Endometrium (tissue), 2 donors: Measurements from ENCODE around the gene DCLK3.

ENCODE experiments used
- FAIRE-seq: peaks from 2 replicates; lab custom pipeline; 2012; peaks lifted over from hg19 to GRCh38; lab: Jason Lieb, UNC
- donor health status: control.
- donor health status: control.

Gene DCLK3, protein sequence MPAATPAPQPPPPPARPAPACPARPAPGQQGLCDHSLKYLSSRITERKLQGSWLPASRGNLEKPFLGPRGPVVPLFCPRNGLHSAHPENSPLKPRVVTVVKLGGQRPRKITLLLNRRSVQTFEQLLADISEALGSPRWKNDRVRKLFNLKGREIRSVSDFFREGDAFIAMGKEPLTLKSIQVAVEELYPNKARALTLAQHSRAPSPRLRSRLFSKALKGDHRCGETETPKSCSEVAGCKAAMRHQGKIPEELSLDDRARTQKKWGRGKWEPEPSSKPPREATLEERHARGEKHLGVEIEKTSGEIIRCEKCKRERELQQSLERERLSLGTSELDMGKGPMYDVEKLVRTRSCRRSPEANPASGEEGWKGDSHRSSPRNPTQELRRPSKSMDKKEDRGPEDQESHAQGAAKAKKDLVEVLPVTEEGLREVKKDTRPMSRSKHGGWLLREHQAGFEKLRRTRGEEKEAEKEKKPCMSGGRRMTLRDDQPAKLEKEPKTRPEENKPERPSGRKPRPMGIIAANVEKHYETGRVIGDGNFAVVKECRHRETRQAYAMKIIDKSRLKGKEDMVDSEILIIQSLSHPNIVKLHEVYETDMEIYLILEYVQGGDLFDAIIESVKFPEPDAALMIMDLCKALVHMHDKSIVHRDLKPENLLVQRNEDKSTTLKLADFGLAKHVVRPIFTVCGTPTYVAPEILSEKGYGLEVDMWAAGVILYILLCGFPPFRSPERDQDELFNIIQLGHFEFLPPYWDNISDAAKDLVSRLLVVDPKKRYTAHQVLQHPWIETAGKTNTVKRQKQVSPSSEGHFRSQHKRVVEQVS

DNA sequence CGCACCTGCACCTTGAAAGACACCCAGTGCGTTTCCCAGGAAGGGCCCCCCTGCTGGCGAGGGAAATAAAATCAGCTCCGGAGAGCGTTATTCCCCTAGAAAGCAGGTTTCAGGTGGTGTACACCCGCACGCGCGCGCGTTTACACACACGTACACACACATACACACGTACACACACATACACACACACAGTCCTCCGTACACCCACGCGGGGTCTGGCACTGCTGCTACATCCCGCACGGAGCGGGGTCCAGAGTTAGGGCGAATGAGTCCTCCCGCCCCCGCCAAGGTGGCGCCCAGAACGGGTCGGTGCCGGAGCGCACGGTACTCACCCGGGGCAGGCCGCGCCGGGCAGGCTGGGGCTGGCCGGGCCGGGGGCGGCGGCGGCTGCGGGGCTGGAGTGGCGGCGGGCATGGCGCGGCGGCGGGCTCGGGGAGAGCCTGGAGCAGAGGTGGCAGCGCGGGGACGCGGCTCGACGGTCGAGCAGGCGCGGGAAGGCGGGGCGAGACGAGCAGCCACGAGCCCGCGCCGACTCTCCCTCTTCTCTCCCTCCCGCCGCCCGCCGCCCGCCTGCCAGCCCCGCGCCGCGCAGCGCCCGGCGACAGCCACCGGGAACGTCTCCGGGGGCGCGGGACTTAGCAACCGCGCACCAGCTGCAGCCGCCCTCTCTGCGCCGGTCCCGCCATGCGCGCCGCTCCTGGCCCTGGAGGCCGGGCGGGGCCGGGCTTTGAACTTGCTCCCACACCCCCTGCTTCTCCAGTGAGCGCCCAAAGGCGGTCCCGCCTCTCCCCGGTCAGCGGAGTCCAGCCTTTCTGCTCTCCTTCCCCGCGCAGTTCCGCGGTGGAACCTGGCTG, at the start of gene DCLK3:
TSS of gene DCLK3 (minus strand) at position 704 of the 854 bp plus-strand sequence. CDS start at position 414, 290 bp downstream.
- FAIRE-seq = no peak

DNA sequence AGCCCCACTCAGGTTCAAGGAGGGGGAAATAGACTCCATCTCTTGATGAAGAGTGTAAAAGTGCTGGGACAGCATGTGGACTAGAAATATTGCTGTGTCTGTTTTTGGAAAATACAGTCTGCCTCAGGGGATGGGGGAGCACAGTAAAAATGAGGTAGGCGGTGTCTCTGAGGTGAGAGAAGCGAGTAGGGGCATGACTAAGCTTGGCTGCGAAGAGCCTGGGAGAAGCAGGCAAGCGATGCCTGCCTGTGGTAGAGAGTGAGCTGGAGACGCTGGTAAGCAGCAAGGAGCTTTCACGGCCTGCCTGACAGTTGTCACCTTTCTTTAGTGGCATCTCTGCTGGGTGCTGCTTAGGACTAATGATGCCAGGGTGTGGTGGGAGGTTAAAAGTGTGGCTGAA, 49.0 kb upstream of the DCLK3 start:
- no peak for FAIRE-seq

DNA sequence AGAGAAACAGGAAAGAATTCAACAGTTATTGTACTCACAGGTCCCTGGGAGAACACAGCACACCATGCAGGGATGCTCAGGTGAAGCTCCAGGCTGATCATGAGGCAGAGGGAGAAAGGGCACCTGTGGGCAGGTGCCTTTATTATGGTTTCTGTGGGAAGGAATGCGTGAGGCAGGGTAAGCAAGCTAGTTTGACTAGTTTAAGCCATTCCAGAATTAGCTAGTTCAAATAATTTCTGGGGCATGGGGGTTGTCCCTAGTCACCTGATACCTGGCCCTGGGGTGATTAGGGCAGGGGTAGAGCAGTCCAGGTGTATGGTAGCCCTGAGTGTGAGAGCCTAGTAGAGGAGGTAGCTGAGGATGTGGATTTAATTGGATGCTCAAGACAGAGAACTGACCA, 47.9 kb upstream of the DCLK3 start:
- FAIRE-seq = no peak

DNA sequence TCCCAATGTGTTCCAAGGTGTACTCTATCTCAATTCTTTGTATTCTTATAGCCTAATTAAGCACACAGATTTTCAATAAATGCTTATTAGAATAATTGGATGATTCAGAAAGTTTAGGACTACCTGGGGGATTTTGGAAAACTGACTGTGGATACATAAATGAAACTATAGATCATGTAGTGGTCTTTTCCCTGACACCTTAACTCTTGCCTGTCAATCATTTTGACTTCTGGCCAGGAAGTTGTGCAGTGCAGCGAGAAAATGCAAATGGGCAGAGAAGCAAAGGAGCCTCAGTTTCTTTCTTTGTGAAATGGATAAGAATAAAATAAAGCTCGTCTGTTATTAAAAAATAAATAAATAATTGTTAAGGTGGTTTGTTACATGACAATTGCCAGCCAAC, 47.4 kb upstream of the DCLK3 start:
- FAIRE-seq = no peak

DNA sequence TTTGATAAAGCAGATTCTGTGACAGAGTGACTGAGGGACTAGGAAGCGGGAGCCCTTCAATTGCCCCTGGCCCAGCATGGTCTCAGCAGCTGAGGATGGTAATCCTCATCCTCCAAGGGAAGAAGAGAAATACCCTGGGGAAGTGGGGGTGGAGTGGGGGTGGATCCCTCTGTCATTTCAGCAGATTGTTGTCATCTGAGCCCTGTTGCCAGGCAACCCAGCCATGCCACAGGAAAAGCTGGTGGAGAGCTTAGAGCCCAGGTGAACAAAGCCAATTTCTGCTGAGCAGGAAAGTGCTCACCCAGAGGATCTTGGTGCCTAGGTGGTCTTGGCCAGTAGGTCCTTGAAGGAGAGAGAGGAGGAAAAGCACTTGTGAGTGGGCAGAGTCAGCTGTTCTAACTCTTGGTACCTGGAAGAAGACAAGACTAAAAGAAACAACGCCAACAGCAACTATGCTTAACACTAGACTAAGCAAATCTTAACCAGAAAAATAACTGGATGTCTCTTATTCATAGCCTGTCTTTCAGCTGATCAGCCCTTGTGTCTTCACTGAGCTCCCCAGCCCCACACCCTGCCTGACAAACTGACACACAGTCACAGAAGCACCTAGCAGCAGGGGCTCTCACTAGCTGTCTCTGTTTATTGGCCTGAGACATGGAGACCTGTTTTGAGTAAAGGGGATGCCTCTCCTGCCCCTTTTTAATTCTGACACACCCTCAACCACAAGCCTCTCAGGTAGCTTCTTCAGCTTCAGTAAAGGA, 40.1 kb upstream of the DCLK3 start:
- no peak for FAIRE-seq

DNA sequence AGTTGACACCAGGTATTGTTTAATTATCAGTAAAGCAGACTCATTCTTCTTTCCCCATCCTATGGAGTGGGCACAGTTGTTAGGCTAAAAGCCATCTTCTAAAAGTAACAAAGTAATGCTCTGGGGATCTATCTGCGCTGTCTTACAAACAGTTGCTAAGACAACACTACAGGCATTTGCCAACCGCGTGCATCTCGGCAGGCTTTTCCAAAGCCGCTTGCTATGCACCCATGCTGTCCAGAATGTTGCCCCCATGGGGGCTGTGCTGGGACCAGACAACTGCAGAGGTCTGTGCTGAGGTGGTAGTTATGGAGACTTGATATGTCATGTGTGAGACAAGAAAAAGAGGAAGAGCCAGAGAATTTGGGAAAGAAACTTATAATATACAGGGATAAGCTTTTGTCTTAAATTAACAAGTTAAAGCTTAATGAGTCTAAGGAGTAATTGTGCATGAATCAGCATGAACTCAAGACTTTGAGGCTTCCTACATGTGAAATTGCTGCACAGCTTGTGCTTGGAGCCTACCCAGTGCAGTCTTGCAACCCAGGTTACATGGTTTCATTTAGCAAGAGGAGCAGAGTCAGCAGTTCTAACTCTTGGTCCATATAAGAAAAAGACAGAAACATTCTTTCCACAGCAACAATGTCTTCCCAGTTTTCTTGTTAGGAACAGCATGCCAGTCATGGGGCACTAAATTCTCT, 38.9 kb upstream of the DCLK3 start:
- FAIRE-seq = no peak

DNA sequence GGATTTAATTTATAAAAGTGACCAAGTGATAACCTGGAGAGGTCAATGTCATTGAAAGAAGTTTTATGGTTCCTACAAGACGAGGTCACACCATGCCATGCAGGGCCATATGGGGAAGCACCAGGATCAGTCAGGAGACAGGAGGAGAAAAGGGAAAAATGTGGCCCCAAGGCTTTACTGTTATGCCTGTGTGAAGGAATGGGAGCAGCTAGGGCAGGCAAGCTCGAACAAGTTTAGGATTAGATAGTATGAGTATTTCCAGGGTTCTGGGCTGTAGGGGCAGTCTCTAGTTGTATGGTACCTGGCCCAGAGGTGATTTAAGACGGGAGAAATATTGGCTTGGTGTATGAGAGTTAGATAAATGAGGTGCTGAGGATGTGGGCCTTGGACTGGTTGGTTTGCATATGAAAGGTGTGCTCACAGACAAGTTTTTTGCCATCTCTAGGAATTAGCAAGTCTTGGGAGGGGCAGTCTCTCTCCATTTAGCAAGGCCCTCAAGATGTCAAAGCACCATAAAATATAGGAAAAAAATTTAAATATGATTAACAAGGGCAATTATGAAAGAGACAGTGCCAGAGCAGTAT, 36.3 kb upstream of the DCLK3 start:
- no peak for FAIRE-seq

DNA sequence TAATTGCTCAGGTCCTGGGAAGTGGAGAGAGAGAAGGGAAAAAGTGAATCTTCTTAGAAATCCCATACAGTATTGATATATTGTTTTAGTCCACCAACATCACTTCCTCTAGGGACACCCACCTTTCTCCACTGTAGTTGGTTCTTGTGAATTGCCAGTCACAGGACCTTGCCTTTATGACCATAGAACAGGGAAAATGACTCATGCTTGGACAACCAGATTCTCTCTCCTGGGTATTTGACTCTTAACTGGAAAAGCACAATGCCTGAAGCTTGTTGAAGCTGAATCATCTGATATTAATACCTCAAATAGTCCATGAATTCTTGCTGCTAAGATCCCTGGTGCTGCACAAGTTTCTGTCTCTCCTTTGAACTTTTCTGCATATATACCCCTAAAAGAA, 32.5 kb upstream of the DCLK3 start:
- no peak for FAIRE-seq

DNA sequence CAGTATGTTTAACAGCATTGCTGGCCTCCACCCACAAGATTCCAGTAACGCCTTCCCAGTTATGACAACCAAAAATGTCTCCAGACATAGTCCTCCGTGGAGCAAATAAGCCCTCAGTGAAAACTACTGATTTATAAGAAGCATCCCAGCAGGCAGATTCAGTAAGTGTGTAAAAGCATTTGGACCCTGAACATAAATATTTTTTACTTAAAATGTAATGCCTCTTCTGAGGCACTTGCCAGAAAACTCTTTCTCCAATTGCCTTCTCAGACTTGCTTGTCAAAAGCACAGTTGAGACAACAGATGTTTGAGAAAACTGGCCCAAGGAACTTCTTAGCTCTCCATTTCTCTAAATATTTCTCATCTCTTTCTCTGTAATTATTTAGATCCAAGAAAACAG, 31.8 kb upstream of the DCLK3 start:
- FAIRE-seq = no peak

DNA sequence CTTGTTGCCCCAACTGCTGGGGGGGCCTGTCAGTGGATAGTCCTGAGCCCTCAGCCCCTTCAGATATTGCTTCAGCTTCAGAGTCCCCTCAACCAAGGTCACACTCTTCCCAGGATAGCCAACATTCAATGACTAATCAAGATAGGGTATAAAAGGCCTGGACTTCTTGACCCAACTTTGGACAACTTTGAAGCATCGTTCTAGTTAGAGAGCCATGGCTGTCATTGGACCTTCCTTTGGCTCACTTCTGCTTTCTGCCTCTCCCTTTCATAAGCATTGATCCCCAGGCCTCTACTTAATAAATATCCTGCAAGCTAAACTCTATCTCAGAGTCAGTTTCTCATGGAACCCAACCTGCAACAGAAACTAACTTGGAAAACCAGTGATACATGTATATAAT, 31.3 kb upstream of the DCLK3 start:
- FAIRE-seq = no peak

DNA sequence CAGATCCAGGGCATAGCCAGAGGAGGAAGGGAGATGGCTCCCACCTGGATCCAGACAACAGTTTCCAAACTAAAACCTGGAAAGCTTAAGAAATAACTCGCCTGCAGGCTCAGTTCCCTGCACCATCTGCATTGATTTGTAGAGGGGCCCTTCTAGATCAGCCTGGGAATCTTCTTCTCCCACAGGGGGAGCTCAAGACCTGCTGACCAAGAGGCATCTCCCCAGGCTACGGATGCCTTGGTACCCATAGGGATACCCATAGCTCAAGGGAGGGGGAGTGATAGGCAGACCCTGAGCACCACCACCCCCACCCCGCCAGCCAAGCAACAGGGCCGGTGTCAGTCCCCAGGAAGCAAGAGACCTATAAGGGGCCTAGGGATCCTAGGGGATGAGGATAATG, 28.0 kb upstream of the DCLK3 start:
- FAIRE-seq = no peak

DNA sequence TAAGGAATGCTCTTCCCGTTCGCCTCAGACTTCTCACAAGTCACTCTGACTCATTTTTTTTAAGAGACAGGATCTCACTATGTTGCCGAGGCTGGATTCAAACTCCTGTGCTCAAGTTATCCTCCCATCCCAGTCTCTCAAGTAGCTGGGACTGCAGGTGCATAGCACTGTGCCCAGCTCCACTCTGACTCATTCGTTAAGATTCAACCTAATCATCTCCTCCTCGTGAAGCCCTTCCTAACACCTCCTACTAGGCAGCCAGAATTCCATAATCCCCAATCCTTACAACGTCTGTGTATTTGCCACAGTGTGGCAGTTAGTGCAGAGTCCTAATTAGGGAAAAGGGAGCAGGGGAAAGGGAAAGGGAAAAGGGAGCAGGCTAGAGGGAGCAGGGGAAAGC, 26.4 kb upstream of the DCLK3 start:
- FAIRE-seq = no peak

DNA sequence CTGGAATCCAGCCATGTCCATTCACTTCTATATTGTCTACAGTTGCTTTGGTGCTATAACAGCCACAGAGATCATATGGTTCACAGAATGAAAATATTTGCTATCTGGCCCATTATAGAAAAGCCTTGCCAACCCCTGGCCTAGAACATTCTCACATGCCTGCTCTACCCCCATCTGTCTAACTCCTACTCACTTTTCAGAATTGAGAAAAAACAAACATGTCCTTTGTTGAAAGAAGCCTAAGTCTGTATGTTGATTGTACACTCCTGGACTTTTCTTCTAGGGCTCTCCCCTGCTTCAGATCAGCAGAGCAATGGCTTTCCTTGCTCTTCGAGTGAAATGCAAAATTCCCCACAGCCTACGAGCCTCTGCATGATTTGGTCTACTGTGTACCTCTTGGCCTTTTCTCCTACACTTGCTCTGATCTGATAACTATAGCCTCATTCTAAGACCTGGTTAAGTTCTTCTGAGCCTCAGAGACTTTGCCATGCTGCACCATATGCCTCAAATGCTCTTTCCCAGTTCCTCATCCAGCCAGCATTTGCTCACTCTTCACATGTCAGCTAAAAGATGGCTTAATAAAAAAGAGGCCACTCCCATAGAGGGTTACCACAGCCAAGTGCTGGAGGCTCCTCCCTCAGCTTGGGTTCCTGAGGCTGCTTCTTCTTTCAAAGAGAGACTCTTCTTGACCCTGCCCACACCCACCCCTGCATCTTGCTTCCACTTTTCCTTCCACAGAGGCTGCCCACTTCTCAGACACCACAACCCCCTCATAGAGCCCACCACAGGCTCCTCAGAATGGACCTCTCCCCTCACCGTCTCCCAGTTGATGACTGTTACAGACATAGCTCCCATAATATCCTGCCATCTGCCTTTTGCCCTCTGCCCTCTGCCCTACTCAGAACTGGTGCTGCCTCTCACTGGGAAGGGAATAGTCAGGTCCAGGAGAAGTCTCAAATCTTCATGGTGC, 22.9 kb upstream of the DCLK3 start:
- FAIRE-seq = no peak

DNA sequence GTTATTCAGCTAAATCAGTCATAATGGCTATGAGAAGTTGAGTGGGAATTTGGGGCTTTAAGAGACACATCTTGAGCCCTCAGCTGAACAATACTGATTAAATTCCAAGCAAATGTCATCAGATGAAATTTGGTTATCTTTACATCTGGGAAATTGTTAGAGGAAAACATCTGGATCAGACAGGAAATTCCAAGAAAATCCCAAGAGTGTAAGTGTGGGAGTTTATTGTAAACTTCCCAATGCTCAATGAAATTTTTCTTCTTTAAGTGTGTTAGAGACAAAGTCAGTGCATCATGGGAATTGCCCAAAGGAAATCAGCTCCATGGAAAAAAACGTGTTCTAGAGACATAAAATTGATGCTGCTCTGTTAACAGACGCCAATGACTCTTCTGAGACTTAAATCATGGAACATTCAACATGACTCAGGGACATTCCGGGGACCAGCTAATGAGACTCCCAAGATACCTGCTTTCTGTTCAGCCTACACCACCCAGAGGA, 19.8 kb upstream of the DCLK3 start:
- no peak for FAIRE-seq

DNA sequence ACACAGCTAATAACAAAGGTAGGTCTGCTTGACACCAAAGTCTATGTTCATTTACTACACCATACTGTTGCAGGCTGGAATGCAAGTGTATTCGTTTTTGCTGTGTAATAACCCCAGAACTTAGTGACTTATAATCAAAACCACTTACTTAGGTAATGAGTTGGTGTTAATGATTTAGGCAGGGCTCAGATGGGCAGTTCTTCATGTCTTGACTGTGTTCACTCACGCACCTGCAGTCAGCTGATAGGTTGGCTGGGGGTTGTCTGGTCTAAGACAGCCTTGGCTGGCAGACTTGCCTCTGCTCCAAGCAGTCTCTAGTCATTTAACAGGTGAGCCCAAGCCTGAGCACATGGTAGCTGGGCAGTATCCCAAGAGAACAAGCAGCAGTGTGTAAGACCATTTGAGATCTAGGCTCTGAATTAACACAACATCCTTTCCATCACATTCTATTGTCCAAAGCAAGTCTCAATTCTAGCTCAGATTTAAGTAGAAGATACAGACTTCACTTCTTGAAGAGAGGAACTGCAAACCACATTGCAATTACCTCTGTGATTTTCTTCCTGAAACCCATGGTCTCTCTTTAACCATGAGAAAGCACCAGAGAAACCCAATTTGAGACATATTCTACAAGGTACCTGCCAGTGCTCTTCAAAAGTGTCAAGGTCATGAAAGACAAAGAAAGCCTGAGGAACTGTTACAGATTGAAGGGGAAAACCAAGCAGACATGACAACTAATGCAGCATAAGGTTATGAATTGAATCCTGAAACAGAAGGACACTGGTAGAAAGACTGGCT, 13.3 kb upstream of the DCLK3 start:
- no peak for FAIRE-seq

DNA sequence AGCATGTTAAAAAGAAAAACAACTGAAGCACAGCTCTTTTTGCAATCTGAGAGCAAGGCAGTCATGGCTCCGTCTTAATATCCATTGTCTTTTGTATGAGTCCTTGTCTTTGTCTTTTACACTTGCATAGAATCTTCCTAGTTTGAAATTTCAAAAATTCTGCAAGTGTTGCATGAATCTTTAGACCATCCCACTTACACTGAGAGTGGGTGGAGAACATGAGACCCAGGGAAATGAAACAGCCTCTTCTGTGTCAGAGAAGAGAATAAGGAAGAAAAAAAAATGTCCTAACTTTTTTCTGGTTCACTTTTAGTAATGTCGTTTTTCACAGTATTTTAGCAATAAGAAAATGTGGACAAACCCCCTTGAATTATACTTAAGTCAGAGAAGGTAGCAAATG, 12.1 kb upstream of the DCLK3 start:
- no peak for FAIRE-seq

DNA sequence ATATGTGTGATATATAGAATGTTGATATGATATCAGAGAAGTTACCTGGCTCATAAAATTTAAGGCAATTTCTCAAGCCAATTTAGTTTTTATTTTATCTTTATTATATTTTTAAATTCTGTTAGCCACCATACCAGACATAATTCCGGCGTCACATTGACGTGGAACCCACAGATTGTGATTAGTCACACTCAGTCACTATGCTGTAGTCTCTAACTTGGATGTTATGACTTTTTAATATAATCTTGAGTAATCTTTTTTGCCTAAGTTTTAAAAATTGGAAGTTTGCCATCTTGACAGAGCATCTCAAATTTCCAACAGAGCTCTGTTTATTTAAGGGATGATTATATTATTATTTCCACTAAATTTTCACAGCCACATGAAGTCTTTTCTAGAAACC, 9.7 kb upstream of the DCLK3 start:
- peak; percentile 60 for FAIRE-seq

DNA sequence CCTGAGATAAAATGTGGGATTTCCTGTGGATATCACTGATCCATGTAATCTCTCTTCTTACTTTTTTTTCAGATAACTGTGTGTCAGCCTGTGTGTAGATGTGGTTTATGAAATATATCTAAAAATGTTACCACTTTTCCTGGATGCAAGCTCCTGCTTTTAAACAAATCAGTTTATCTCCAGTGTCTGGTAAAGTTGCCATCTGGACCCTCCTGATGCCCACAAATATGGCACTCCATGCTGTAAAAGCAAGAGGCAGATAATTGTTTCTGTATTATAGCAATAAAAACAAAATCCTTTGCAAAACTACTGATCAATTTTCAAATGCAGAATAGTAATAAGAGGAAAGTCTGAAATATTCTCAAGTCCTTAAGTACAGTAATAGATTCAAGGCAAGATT, 7.6 kb upstream of the DCLK3 start:
- no peak for FAIRE-seq

DNA sequence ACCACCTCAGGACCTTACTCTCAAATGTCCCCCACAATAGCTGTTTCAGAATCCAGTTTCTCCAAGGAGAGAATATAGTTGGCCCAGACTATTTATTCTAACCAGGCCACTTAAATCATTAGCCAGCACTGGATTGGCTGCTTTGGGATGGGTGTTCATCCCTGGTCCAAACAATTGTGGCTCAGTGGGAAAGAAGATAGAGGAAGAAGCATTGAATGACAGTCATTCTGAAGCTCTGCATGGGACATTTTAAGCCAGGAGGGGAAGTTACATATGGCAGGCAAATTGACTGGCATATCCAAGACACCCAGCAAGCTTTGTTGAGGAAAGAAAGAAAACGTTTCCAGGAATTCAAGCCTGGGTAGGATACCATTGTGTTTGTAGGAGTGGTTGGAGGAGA, 5.6 kb upstream of the DCLK3 start:
- FAIRE-seq = no peak
